ENCODE data around the gene ZNF681. TPM values are rescaled to one million over a fixed set of nuclear protein-coding genes. Genes with fewer than 3 reads are reported as not detected.

Gene ZNF681
- total and polyA plus RNA-seq, 10 of the 15 experiments (the other 5 are each of a cell fraction or from before 2014, with no cell fraction given), result 0.11 to 0.41 (median 0.24) TPM; not detected in 1

- H3K9me3 ChIP-seq (replicated peaks; ENCODE audit: control insufficient read depth, insufficient read depth, low read length), result no peaks in the 10 kb centered on the region; the same call in 2 of the 3 replicates
- H3K9ac ChIP-seq (ENCODE audit: control insufficient read depth, insufficient read depth, low read length), result no peak overlapping the region
- ChIA-PET CTCF (no interaction called here), POLR2A (no interaction called here), RAD21 (ENCODE audit: unreplicated experiment) (no interaction called here), SMC1A (ENCODE audit: uncharacterized antibody, unreplicated experiment) (no interaction called here)
- DNase-seq (ENCODE audit: low read depth, low spot score) (no peak), ATAC-seq (no peak), FAIRE-seq (no peak)
- BruUV-seq (replicated peaks), result no TSS peak
- H2AFZ ChIP-seq (ENCODE audit: control insufficient read depth, low read depth, low read length), result no peak overlapping the region
- 86% methylated on average over 17 of the region's 17 CpGs for WGBS (ENCODE audit: insufficient coverage, insufficient replicate concordance, low lambda C conversion rate, missing lambda C conversion rate)
- H3K36me3 ChIP-seq (ENCODE audit: control insufficient read depth in 2 of 2, insufficient read depth in 2 of 2, low read length in 1 of 2), result no peaks in the 10 kb centered on the region
- no peak overlapping the region for H3K27ac ChIP-seq (ENCODE audit: control insufficient read depth, insufficient read depth)
- H4K20me1 ChIP-seq (ENCODE audit: control insufficient read depth, insufficient read depth), result no peaks in the 10 kb centered on the region
- H3K4me2 ChIP-seq (ENCODE audit: control insufficient read depth, insufficient read depth), result no peak overlapping the region
- H3K4me1 ChIP-seq (ENCODE audit: control insufficient read depth, insufficient read depth, low read length), result no peaks in the 10 kb centered on the region
- no peak overlapping the region for H3K4me3 ChIP-seq
- no peaks in the 10 kb centered on the region for H3K27me3 ChIP-seq (replicated peaks in 1 of 2; ENCODE audit: control insufficient read depth in 2 of 2, insufficient read depth in 2 of 2, low read length in 1 of 2)
- in situ Hi-C loops (cut with MboI) (no loop called here), intact Hi-C loops (cut with micrococcal nuclease; ENCODE audit: unreplicated experiment) (no loop called here)
- H3K79me2 ChIP-seq (ENCODE audit: control insufficient read depth, insufficient read depth, low read length), result no peaks in the 10 kb centered on the region
- TF ChIP-seq, protein P1, sequence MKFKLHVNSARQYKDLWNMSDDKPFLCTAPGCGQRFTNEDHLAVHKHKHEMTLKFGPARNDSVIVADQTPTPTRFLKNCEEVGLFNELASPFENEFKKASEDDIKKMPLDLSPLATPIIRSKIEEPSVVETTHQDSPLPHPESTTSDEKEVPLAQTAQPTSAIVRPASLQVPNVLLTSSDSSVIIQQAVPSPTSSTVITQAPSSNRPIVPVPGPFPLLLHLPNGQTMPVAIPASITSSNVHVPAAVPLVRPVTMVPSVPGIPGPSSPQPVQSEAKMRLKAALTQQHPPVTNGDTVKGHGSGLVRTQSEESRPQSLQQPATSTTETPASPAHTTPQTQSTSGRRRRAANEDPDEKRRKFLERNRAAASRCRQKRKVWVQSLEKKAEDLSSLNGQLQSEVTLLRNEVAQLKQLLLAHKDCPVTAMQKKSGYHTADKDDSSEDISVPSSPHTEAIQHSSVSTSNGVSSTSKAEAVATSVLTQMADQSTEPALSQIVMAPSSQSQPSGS (IDR thresholded peaks at IDR 0.05; ENCODE audit: low read length), result no peak
- TF ChIP-seq E2F4 (IDR thresholded peaks at IDR 0.05; ENCODE audit: low read depth, low read length) (no peak), NFIC (IDR thresholded peaks at IDR 0.05; ENCODE audit: low read depth, low read length) (no peak), MEF2A (IDR thresholded peaks at IDR 0.05; ENCODE audit: insufficient read depth, low read depth, low read length) (no peak), ESRRA (IDR thresholded peaks at IDR 0.05; ENCODE audit: low read length) (no peak), USF2 (IDR thresholded peaks at IDR 0.05; ENCODE audit: borderline replicate concordance, low read depth, low read length) (no peak), GATAD2B (conservative IDR thresholded peaks at IDR 0.05; ENCODE audit: low read depth) (no peak), TARDBP (IDR thresholded peaks at IDR 0.05; ENCODE audit: borderline replicate concordance) (no peak), NR2C1 (IDR thresholded peaks at IDR 0.05) (no peak), ZNF207 (IDR thresholded peaks at IDR 0.05; ENCODE audit: borderline replicate concordance) (no peak), KDM1A (IDR thresholded peaks at IDR 0.05; ENCODE audit: borderline replicate concordance) (no peak), STAT3 (IDR thresholded peaks at IDR 0.05; ENCODE audit: low read depth, low read length) (no peak)
- TF ChIP-seq, protein P2, sequence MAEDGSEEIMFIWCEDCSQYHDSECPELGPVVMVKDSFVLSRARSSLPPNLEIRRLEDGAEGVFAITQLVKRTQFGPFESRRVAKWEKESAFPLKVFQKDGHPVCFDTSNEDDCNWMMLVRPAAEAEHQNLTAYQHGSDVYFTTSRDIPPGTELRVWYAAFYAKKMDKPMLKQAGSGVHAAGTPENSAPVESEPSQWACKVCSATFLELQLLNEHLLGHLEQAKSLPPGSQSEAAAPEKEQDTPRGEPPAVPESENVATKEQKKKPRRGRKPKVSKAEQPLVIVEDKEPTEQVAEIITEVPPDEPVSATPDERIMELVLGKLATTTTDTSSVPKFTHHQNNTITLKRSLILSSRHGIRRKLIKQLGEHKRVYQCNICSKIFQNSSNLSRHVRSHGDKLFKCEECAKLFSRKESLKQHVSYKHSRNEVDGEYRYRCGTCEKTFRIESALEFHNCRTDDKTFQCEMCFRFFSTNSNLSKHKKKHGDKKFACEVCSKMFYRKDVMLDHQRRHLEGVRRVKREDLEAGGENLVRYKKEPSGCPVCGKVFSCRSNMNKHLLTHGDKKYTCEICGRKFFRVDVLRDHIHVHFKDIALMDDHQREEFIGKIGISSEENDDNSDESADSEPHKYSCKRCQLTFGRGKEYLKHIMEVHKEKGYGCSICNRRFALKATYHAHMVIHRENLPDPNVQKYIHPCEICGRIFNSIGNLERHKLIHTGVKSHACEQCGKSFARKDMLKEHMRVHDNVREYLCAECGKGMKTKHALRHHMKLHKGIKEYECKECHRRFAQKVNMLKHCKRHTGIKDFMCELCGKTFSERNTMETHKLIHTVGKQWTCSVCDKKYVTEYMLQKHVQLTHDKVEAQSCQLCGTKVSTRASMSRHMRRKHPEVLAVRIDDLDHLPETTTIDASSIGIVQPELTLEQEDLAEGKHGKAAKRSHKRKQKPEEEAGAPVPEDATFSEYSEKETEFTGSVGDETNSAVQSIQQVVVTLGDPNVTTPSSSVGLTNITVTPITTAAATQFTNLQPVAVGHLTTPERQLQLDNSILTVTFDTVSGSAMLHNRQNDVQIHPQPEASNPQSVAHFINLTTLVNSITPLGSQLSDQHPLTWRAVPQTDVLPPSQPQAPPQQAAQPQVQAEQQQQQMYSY (CRISPR knock-in tag; IDR thresholded peaks at IDR 0.05), result no peak
Observed at GRCh38 chr19:23790641-23791488, 32.2 kb upstream of the ZNF681 start.
